Measurements from ENCODE around the gene C1QTNF8. TPM values are rescaled to one million over a fixed set of nuclear protein-coding genes. Genes with fewer than 3 reads are reported as not detected.

The C1QTNF8 gene
- total RNA-seq, 1 experiment from 2014 or later: not detected

DNA sequence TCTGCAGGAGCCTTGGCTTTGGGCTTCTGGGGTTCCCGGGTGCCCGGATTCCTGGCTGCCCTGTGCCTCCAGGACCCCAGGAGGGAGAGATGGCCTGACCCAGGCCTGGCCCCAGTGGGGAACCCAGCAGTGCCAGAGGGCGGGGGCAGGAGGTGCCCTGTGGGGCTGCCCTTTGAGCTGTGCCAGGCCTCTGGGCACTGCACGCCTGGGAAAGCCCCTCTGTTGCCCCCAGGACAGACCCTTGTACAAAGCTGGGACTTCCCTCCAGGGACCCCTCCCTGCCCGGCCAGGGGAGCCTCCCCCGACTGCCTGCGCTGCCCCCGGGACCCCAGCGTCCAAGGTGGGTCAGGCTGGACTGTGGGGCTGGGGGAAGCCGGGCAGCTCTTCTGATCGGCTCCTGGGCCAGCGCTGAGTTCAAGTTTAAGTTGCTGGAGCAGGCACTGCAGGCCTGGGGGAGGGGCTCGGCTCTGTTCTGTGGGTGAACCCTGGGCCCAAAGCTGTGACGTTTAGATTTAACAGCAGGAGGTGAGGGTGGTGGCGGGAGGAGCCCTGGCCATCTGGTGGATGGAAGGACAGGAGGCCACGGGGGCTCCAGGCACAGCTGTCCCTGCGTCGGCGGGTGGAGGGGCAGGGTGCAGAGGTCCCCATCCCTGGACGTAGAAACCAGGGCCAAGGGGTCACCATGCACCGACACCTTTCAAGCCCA is 27.6 kb upstream of the C1QTNF8 start:
- Histone ChIP-seq H3K79me2 (ENCODE audit: insufficient read depth, low read length) (no peaks in the 10 kb centered on the region), H2BK20ac (ENCODE audit: low read depth, low read length, poor library complexity, severe bottlenecking) (no peak overlapping the region), H4K91ac (ENCODE audit: insufficient read length, low read depth, low read length) (no peak overlapping the region), H3K9me3 (ENCODE audit: control insufficient read depth, low read depth, low read length) (no peaks in the 10 kb centered on the region), H3K4me1 (ENCODE audit: insufficient read depth, low read length) (no peaks in the 10 kb centered on the region), H3K4me2 (ENCODE audit: insufficient read depth, insufficient read length, low read length) (no peak overlapping the region), H2BK5ac (ENCODE audit: insufficient read length, low read length) (no peak overlapping the region), H3K23ac (ENCODE audit: insufficient read length, low read depth, low read length) (no peak overlapping the region), H2BK15ac (ENCODE audit: low read depth, low read length) (no peak overlapping the region), H3K14ac (ENCODE audit: insufficient read depth, low read length) (0 out of 2 replicates have a peak overlapping the region, but pooled peaks have one; percentile 16), H4K5ac (ENCODE audit: insufficient read length, low read depth, low read length) (no peak overlapping the region), H4K20me1 (ENCODE audit: control insufficient read depth, insufficient read depth, insufficient read length) (no peaks in the 10 kb centered on the region), H4K8ac (replicated peaks; ENCODE audit: insufficient read length, low read depth, low read length) (no peak overlapping the region), H3T11ph (ENCODE audit: low read length) (no peak overlapping the region), H2BK120ac (ENCODE audit: low read depth, low read length, poor library complexity, severe bottlenecking) (no peak overlapping the region), H2AFZ (ENCODE audit: low read length) (no peak overlapping the region), H2BK12ac (ENCODE audit: insufficient read length, low read depth, low read length) (no peak overlapping the region), H3K56ac (ENCODE audit: insufficient read length, low read depth, low read length) (no peak overlapping the region), H3K27ac (ENCODE audit: insufficient read length, low read depth, low read length) (no peak overlapping the region), H3K27me3 (ENCODE audit: insufficient read depth, low read length) (no peaks in the 10 kb centered on the region), H3K18ac (ENCODE audit: insufficient read length, low read depth, low read length) (no peak overlapping the region), H2AK5ac (ENCODE audit: insufficient read length, low read length) (no peak overlapping the region), H3K4ac (ENCODE audit: low read depth, low read length) (no peak overlapping the region), H3K79me1 (ENCODE audit: insufficient read depth, low read depth, low read length, poor library complexity, severe bottlenecking) (no peaks in the 10 kb centered on the region), H3K23me2 (ENCODE audit: insufficient read length, low read depth, low read length, poor library complexity, severe bottlenecking) (no peaks in the 10 kb centered on the region), H3K9ac (ENCODE audit: extremely low read depth, insufficient read length, low read length) (no peak overlapping the region)
- peaks cover 2% of the 10 kb centered on the region; the same call in 1 of the 2 replicates for H3K27me3 Mint-ChIP-seq (ENCODE audit: low read depth)
- H3K9me3 Mint-ChIP-seq: no peaks in the 10 kb centered on the region
- H3K4me3 Mint-ChIP-seq: no peak overlapping the region
- H3K27ac Mint-ChIP-seq: no peak overlapping the region
- no peak for DNase-seq
- TF ChIP-seq, protein P1, sequence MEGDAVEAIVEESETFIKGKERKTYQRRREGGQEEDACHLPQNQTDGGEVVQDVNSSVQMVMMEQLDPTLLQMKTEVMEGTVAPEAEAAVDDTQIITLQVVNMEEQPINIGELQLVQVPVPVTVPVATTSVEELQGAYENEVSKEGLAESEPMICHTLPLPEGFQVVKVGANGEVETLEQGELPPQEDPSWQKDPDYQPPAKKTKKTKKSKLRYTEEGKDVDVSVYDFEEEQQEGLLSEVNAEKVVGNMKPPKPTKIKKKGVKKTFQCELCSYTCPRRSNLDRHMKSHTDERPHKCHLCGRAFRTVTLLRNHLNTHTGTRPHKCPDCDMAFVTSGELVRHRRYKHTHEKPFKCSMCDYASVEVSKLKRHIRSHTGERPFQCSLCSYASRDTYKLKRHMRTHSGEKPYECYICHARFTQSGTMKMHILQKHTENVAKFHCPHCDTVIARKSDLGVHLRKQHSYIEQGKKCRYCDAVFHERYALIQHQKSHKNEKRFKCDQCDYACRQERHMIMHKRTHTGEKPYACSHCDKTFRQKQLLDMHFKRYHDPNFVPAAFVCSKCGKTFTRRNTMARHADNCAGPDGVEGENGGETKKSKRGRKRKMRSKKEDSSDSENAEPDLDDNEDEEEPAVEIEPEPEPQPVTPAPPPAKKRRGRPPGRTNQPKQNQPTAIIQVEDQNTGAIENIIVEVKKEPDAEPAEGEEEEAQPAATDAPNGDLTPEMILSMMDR (conservative IDR thresholded peaks at IDR 0.05): no peak
- H3K36me3 Mint-ChIP-seq (ENCODE audit: insufficient read depth in 1 of 3, low read depth in 3 of 3): no peaks in the 10 kb centered on the region
- WGBS (ENCODE audit: extremely low coverage, insufficient read length, low lambda C conversion rate): no CpG with 5 or more reads among the region's 21 CpGs
- H3K4me1 Mint-ChIP-seq: peaks cover 0 to 7% of the 10 kb centered on the region in 2 experiments; a peak in 1 of 4 replicates
